HG02610 (cell line): ENCODE data around the gene ADAMTS17.

Experiments used
- ATAC-seq: cut with Tn5 transposase; IDR thresholded peaks from one replicate; pipeline ENCODE4 v1.9.1; 2021; ENCODE audit warnings: mild to moderate bottlenecking, moderate library complexity; ENCODE audit not compliant: unreplicated experiment

Gene ADAMTS17

GRCh38 chr15:100114100-100114499, 227.7 kb downstream of the ADAMTS17 start:
- no peak for ATAC-seq

GRCh38 chr15:100113351-100114080, 228.3 kb downstream of the ADAMTS17 start:
- ATAC-seq: no peak

- no peak for ATAC-seq
Observed at GRCh38 chr15:100112636-100113305, 229.0 kb downstream of the ADAMTS17 start.

- ATAC-seq: no peak
Observed at GRCh38 chr15:100112061-100112420, 229.7 kb downstream of the ADAMTS17 start.

GRCh38 chr15:100111125-100112060, 230.4 kb downstream of the ADAMTS17 start:
- no peak for ATAC-seq

- ATAC-seq: no peak
Observed at GRCh38 chr15:100109486-100110035, 232.2 kb downstream of the ADAMTS17 start.

- ATAC-seq: no peak
Observed at GRCh38 chr15:100108846-100109245, 232.9 kb downstream of the ADAMTS17 start.

- no peak for ATAC-seq
Observed at GRCh38 chr15:100108346-100108745, 233.4 kb downstream of the ADAMTS17 start.

GRCh38 chr15:100107606-100108225, 234.1 kb downstream of the ADAMTS17 start:
- ATAC-seq: no peak

- ATAC-seq: no peak
Observed at GRCh38 chr15:100107151-100107550, 234.6 kb downstream of the ADAMTS17 start.

- no peak for ATAC-seq
Observed at GRCh38 chr15:100106732-100107131, 235.0 kb downstream of the ADAMTS17 start.

GRCh38 chr15:100105101-100105500, 236.7 kb downstream of the ADAMTS17 start:
- ATAC-seq: no peak

- ATAC-seq: no peak
Observed at GRCh38 chr15:100104245-100104644, 237.5 kb downstream of the ADAMTS17 start.

- ATAC-seq: no peak
Observed at GRCh38 chr15:100103828-100104227, 237.9 kb downstream of the ADAMTS17 start.

- ATAC-seq: no peak
Observed at GRCh38 chr15:100101426-100102089, 240.2 kb downstream of the ADAMTS17 start.

- ATAC-seq: no peak
Observed at GRCh38 chr15:100100926-100101325, 240.8 kb downstream of the ADAMTS17 start.

GRCh38 chr15:100099976-100100375, 241.8 kb downstream of the ADAMTS17 start:
- ATAC-seq: no peak

- no peak for ATAC-seq
Observed at GRCh38 chr15:100098705-100099104, 243.1 kb downstream of the ADAMTS17 start.

GRCh38 chr15:100097342-100098127, 244.2 kb downstream of the ADAMTS17 start:
- no peak for ATAC-seq
